Measurements from ENCODE around the gene DUSP22. TPM values are rescaled to one million over a fixed set of nuclear protein-coding genes. Genes with fewer than 3 reads are reported as not detected.

DUSP22 gene
- total RNA-seq, 1 experiment from 2014 or later, result 16.0 TPM

GRCh38 chr6:309947-310346 lies 17.7 kb downstream of the DUSP22 start:
- Histone ChIP-seq H3K27ac (ENCODE audit: low read depth, low read length, poor library complexity, severe bottlenecking) (no peak overlapping the region), H3K27me3 (replicated peaks; ENCODE audit: insufficient read depth, low read depth, low read length, poor library complexity) (no peaks in the 10 kb centered on the region), H3K4me3 (ENCODE audit: low read depth, low read length, poor library complexity, severe bottlenecking) (no peak overlapping the region), H3K9me3 (ENCODE audit: low read depth, low read length, poor library complexity, severe bottlenecking) (no peaks in the 10 kb centered on the region), H3K4me1 (ENCODE audit: insufficient read depth, low read length, poor library complexity, severe bottlenecking) (no peaks in the 10 kb centered on the region), H3K36me3 (ENCODE audit: insufficient read depth, low read length, poor library complexity, severe bottlenecking) (no peaks in the 10 kb centered on the region)
- no TSS peak for BruUV-seq (replicated peaks)
- intact Hi-C loops (cut with micrococcal nuclease; ENCODE audit: unreplicated experiment), result no loop called here
- POLR2A ChIA-PET (ENCODE audit: low non-redundant PET), result no interaction called here
- DNase-seq (ENCODE audit: low spot score), result no peak
- CTCF ChIA-PET, result no interaction called here
- no peak for TF ChIP-seq EZH2 (IDR thresholded peaks at IDR 0.05; ENCODE audit: borderline replicate concordance, low read depth, low read length, poor library complexity, severe bottlenecking)
- no peak for TF ChIP-seq CTCF (conservative IDR thresholded peaks at IDR 0.05; ENCODE audit: low read depth, low read length)

GRCh38 chr6:310671-311070 lies 18.4 kb downstream of the DUSP22 start:
- ChIA-PET CTCF (no interaction called here), POLR2A (ENCODE audit: low non-redundant PET) (no interaction called here)
- Histone ChIP-seq H3K9me3 (ENCODE audit: low read depth, low read length, poor library complexity, severe bottlenecking) (no peaks in the 10 kb centered on the region), H3K4me3 (ENCODE audit: low read depth, low read length, poor library complexity, severe bottlenecking) (no peak overlapping the region), H3K27me3 (replicated peaks; ENCODE audit: insufficient read depth, low read depth, low read length, poor library complexity) (no peaks in the 10 kb centered on the region), H3K4me1 (ENCODE audit: insufficient read depth, low read length, poor library complexity, severe bottlenecking) (no peaks in the 10 kb centered on the region), H3K36me3 (ENCODE audit: insufficient read depth, low read length, poor library complexity, severe bottlenecking) (no peaks in the 10 kb centered on the region), H3K27ac (ENCODE audit: low read depth, low read length, poor library complexity, severe bottlenecking) (no peak overlapping the region)
- no peak for DNase-seq (ENCODE audit: low spot score)
- TF ChIP-seq EZH2 (IDR thresholded peaks at IDR 0.05; ENCODE audit: borderline replicate concordance, low read depth, low read length, poor library complexity, severe bottlenecking) (no peak), CTCF (conservative IDR thresholded peaks at IDR 0.05; ENCODE audit: low read depth, low read length) (no peak)
- no TSS peak for BruUV-seq (replicated peaks)
- intact Hi-C loops (cut with micrococcal nuclease; ENCODE audit: unreplicated experiment), result no loop called here

GRCh38 chr6:311679-312220 lies 19.5 kb downstream of the DUSP22 start:
- BruUV-seq (replicated peaks), result no TSS peak
- DNase-seq (ENCODE audit: low spot score), result no peak
- no peaks in the 10 kb centered on the region for H3K36me3 ChIP-seq (ENCODE audit: insufficient read depth, low read length, poor library complexity, severe bottlenecking)
- H3K9me3 ChIP-seq (ENCODE audit: low read depth, low read length, poor library complexity, severe bottlenecking), result no peaks in the 10 kb centered on the region
- H3K4me1 ChIP-seq (ENCODE audit: insufficient read depth, low read length, poor library complexity, severe bottlenecking), result no peaks in the 10 kb centered on the region
- H3K4me3 ChIP-seq (ENCODE audit: low read depth, low read length, poor library complexity, severe bottlenecking), result no peak overlapping the region
- no peak overlapping the region for H3K27ac ChIP-seq (ENCODE audit: low read depth, low read length, poor library complexity, severe bottlenecking)
- intact Hi-C loops (cut with micrococcal nuclease; ENCODE audit: unreplicated experiment), result no loop called here
- POLR2A ChIA-PET (ENCODE audit: low non-redundant PET), result no interaction called here
- no peaks in the 10 kb centered on the region for H3K27me3 ChIP-seq (replicated peaks; ENCODE audit: insufficient read depth, low read depth, low read length, poor library complexity)
- TF ChIP-seq CTCF (conservative IDR thresholded peaks at IDR 0.05; ENCODE audit: low read depth, low read length) (no peak), EZH2 (IDR thresholded peaks at IDR 0.05; ENCODE audit: borderline replicate concordance, low read depth, low read length, poor library complexity, severe bottlenecking) (no peak)
- CTCF ChIA-PET, result no interaction called here
